Measurements from ENCODE around the gene PRORP. TPM values are rescaled to one million over a fixed set of nuclear protein-coding genes. Genes with fewer than 3 reads are reported as not detected.

PRORP gene
- total and polyA plus RNA-seq, 2 of the 8 experiments (the other 6 are each of a cell fraction or from before 2014, with no cell fraction given), result 30.0 to 44.8 TPM

DNA sequence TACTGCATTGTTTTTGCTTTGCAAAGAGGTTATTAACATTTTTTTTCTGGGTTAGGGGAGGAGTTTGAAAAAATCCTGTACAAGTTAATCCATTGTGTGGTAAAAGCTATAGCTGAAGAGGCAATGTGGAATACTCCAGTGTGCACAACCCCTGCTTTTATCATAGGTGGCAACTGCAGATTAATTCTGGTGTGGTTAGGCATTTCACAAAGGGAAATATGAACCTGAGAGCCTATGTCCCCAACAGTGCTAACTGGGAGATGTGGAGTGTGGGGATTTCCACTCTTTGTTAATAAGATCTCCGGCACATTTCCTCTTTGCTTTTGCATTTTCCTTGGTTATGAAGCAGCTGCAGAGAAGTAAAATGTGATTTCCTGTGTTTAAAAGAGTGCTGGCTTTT, 33.6 kb downstream of the PRORP start (continued):
- TF ChIP-seq, protein P1, sequence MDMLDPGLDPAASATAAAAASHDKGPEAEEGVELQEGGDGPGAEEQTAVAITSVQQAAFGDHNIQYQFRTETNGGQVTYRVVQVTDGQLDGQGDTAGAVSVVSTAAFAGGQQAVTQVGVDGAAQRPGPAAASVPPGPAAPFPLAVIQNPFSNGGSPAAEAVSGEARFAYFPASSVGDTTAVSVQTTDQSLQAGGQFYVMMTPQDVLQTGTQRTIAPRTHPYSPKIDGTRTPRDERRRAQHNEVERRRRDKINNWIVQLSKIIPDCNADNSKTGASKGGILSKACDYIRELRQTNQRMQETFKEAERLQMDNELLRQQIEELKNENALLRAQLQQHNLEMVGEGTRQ (IDR thresholded peaks at IDR 0.05; ENCODE audit: low read length), result no peak
- TF ChIP-seq, protein P2, sequence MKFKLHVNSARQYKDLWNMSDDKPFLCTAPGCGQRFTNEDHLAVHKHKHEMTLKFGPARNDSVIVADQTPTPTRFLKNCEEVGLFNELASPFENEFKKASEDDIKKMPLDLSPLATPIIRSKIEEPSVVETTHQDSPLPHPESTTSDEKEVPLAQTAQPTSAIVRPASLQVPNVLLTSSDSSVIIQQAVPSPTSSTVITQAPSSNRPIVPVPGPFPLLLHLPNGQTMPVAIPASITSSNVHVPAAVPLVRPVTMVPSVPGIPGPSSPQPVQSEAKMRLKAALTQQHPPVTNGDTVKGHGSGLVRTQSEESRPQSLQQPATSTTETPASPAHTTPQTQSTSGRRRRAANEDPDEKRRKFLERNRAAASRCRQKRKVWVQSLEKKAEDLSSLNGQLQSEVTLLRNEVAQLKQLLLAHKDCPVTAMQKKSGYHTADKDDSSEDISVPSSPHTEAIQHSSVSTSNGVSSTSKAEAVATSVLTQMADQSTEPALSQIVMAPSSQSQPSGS (IDR thresholded peaks at IDR 0.05; ENCODE audit: low read length), result no peak

Measured in H1 (cell line).